Fibroblast of lung (primary cell): ENCODE results near the gene MKI67. TPM values are rescaled to one million over a fixed set of nuclear protein-coding genes. Genes with fewer than 3 reads are reported as not detected.
A peak's percentile ranks its signal among the peaks of the same experiment; 100 is the strongest.

Experiments used
- DNase-seq, 2 donors: peaks; one replicate each; pipeline versions ENCODE4 v3.0.0 to v3.0.0-alpha.2; 2010; ENCODE audit warnings: low read depth in 2 of 2
- H2AFZ ChIP-seq: 2 replicates; pipeline ENCODE4 v1.5.1; 2012; ENCODE audit warnings: low read length, control low read depth, inconsistent platforms
- H3K27ac ChIP-seq: 2 replicates; pipeline ENCODE4 v1.5.1; 2011; ENCODE audit warnings: low read length, control low read depth; ENCODE audit not compliant: insufficient read depth
- H3K27me3 ChIP-seq: 2 replicates; pipeline ENCODE4 v1.5.1; 2011; ENCODE audit warnings: mild to moderate bottlenecking, low read length; ENCODE audit not compliant: control insufficient read depth, insufficient read depth
- H3K36me3 ChIP-seq: 2 replicates; pipeline ENCODE4 v1.5.1; 2011; ENCODE audit warnings: low read length; ENCODE audit not compliant: control insufficient read depth, insufficient read depth
- H3K4me1 ChIP-seq: 2 replicates; pipeline ENCODE4 v1.5.1; 2011; ENCODE audit warnings: low read length; ENCODE audit not compliant: control insufficient read depth, insufficient read depth; ENCODE audit errors: extremely low read depth
- H3K4me2 ChIP-seq: 2 replicates; pipeline ENCODE4 v1.5.1; 2011; ENCODE audit warnings: low read length, control low read depth; ENCODE audit not compliant: insufficient read depth; ENCODE audit errors: extremely low read depth
- H3K4me3 ChIP-seq, 4 experiments: fragments of 200-600 bp in 1 of 4; sonication (generic) in 1 of 4; replicated peaks in 1 of 4; 2 replicates each; pipeline ENCODE4 v1.5.1; 2011 to 2016; ENCODE audit warnings: low read length in 4 of 4, low read depth in 3 of 4, mild to moderate bottlenecking in 3 of 4, control low read depth in 2 of 4, inconsistent platforms in 1 of 4, mixed read lengths in 1 of 4; ENCODE audit not compliant: insufficient read depth in 1 of 4; ENCODE audit errors: control extremely low read depth in 1 of 4
- H3K79me2 ChIP-seq: 2 replicates; pipeline ENCODE4 v1.5.1; 2012; ENCODE audit warnings: mild to moderate bottlenecking, low read length, inconsistent platforms; ENCODE audit not compliant: control insufficient read depth, insufficient read depth
- H3K9ac ChIP-seq: 2 replicates; pipeline ENCODE4 v1.5.1; 2011; ENCODE audit warnings: mild to moderate bottlenecking, low read length, control low read depth; ENCODE audit not compliant: insufficient read depth
- H3K9me3 ChIP-seq: 2 replicates; pipeline ENCODE4 v1.5.1; 2012; ENCODE audit warnings: low read depth, low read length; ENCODE audit not compliant: control insufficient read depth, insufficient read depth
- H4K20me1 ChIP-seq: 2 replicates; pipeline ENCODE4 v1.5.1; 2011; ENCODE audit warnings: low read length; ENCODE audit not compliant: control insufficient read depth, insufficient read depth; ENCODE audit errors: extremely low read depth
- EZH2 ChIP-seq: IDR thresholded peaks from 2 replicates; pipeline ENCODE4 v1.5.1; 2012; ENCODE audit warnings: low read length, control low read depth, mild to moderate bottlenecking; ENCODE audit errors: missing control alignments
- polyA plus RNA-seq, 2 donors: library from polyadenylated mRNA; depleted of rRNA in 1 of 2; stranded (reverse) in 1 of 2; unstranded in 1 of 2; fragments of >200 nt; gene quantifications; 2 replicates each; pipeline ENCODE4 v1.2.1, GENCODE V29; 2011 to 2012; ENCODE audit warnings: missing spikeins in 1 of 2
- total RNA-seq: library from RNA; depleted of rRNA; stranded (reverse); fragments of >200 nt; gene quantifications from 2 replicates; pipeline ENCODE4 v1.2.1, GENCODE V29; 2014
- TF ChIP-seq, protein P1 (sequence below), 2 donors: IDR thresholded peaks in 1 of 2; conservative IDR thresholded peaks in 1 of 2; 1 replicate in 1 of 2; 2 replicates in 1 of 2; pipeline ENCODE4 v1.5.1; 2011 to 2012; ENCODE audit warnings: low read length in 2 of 2, control low read depth in 1 of 2, inconsistent platforms in 1 of 2, low read depth in 1 of 2, mild to moderate bottlenecking in 1 of 2

MKI67 gene
- total and polyA plus RNA-seq, 2 donors (not counting 1 experiment from before 2014, with no cell fraction given), result 4.3 to 6.4 TPM

DNA sequence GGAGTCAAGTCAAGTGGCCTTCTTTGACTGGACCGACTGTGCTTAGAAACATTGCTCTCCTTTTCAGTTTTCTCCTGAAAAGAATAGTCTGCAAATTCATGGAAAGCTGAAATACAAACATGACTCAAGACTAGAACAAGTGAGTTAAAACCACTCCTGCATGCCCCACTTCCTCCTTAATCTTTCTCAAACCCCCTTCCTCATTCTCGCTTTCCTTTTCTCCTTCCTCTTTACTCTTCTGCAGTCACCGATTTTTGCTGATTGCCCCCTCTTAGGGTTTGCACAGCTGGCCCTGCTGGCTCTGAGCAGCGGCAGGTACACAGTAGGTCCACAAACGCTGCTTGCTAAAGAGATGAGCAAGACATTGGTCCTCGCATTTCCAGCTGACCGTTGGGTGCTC lies 34.8 kb upstream of the MKI67 start:
- Histone ChIP-seq H3K9me3 (no peaks in the 10 kb centered on the region), H3K27ac (no peak overlapping the region), H3K4me3 (no peak overlapping the region), H3K27me3 (no peaks in the 10 kb centered on the region), H3K36me3 (no peaks in the 10 kb centered on the region), H3K4me2 (no peak overlapping the region), H3K9ac (no peak overlapping the region), H3K79me2 (no peaks in the 10 kb centered on the region), H2AFZ (no peak overlapping the region), H3K4me1 (no peaks in the 10 kb centered on the region), H4K20me1 (no peaks in the 10 kb centered on the region)
- TF ChIP-seq, protein P1, sequence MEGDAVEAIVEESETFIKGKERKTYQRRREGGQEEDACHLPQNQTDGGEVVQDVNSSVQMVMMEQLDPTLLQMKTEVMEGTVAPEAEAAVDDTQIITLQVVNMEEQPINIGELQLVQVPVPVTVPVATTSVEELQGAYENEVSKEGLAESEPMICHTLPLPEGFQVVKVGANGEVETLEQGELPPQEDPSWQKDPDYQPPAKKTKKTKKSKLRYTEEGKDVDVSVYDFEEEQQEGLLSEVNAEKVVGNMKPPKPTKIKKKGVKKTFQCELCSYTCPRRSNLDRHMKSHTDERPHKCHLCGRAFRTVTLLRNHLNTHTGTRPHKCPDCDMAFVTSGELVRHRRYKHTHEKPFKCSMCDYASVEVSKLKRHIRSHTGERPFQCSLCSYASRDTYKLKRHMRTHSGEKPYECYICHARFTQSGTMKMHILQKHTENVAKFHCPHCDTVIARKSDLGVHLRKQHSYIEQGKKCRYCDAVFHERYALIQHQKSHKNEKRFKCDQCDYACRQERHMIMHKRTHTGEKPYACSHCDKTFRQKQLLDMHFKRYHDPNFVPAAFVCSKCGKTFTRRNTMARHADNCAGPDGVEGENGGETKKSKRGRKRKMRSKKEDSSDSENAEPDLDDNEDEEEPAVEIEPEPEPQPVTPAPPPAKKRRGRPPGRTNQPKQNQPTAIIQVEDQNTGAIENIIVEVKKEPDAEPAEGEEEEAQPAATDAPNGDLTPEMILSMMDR (conservative IDR thresholded peaks at IDR 0.05 in 1 of 2, IDR thresholded peaks at IDR 0.05 in 1 of 2; ENCODE audit: low read depth in 1 of 2, low read length in 2 of 2), result peak in 1 of 2 donors; percentile 0
- no peak for TF ChIP-seq EZH2
- no peak for DNase-seq

DNA sequence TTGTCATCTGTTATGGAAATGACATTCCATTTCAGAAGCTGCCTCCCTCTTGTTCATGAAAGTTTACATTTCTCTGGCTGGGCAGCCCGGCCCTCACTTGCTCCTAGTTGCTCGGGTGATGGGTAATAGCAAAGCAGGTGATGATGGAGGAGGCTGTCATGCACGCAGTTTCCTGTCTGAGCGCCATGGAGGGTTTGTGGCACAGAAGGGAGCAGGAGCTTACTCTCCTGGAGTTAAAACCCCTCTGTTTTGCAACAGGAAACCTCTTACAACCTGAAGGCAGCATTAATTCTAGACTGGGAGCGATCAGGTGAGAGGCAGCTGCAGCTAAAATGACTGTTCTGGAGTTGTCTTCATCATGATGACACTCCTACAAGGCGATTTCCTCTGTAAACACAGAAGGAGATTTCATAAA lies 34.1 kb upstream of the MKI67 start:
- Histone ChIP-seq H3K4me3 (no peak overlapping the region), H3K27me3 (no peaks in the 10 kb centered on the region), H3K79me2 (no peaks in the 10 kb centered on the region), H3K4me2 (no peak overlapping the region), H3K36me3 (no peaks in the 10 kb centered on the region), H3K4me1 (no peaks in the 10 kb centered on the region), H3K9ac (no peak overlapping the region), H3K27ac (no peak overlapping the region), H3K9me3 (no peaks in the 10 kb centered on the region), H4K20me1 (no peaks in the 10 kb centered on the region), H2AFZ (no peak overlapping the region)
- DNase-seq, result no peak
- TF ChIP-seq EZH2, result no peak

- no peak overlapping the region for H3K9ac ChIP-seq
- no peak for DNase-seq
Observed at GRCh38 chr10:128158021-128158795, 32.0 kb upstream of the MKI67 start.

More at GRCh38 chr10:128158021-128158795, 32.0 kb upstream of the MKI67 start:
- H3K27ac ChIP-seq, result no peak overlapping the region
- H3K36me3 ChIP-seq, result no peaks in the 10 kb centered on the region
- H3K4me3 ChIP-seq, result no peak overlapping the region
- no peaks in the 10 kb centered on the region for H3K79me2 ChIP-seq
- no peaks in the 10 kb centered on the region for H3K9me3 ChIP-seq
- peaks cover 4% of the 10 kb centered on the region for H3K27me3 ChIP-seq
- TF ChIP-seq EZH2, result no peak
- TF ChIP-seq, protein P1 (conservative IDR thresholded peaks at IDR 0.05 in 1 of 2, IDR thresholded peaks at IDR 0.05 in 1 of 2; ENCODE audit: low read depth in 1 of 2, low read length in 2 of 2), result no peak
- no peak overlapping the region for H3K4me2 ChIP-seq
- no peak overlapping the region for H2AFZ ChIP-seq
- H3K4me1 ChIP-seq, result no peaks in the 10 kb centered on the region
- no peaks in the 10 kb centered on the region for H4K20me1 ChIP-seq
